IPS-NIHi7 (cell line): ENCODE measurements around the gene FILIP1.

Experiments used
- DNase-seq: peaks from one replicate; pipeline ENCODE4 v3.0.0; 2012; ENCODE audit warnings: mixed read lengths; ENCODE audit errors: extremely low spot score

FILIP1 gene, protein sequence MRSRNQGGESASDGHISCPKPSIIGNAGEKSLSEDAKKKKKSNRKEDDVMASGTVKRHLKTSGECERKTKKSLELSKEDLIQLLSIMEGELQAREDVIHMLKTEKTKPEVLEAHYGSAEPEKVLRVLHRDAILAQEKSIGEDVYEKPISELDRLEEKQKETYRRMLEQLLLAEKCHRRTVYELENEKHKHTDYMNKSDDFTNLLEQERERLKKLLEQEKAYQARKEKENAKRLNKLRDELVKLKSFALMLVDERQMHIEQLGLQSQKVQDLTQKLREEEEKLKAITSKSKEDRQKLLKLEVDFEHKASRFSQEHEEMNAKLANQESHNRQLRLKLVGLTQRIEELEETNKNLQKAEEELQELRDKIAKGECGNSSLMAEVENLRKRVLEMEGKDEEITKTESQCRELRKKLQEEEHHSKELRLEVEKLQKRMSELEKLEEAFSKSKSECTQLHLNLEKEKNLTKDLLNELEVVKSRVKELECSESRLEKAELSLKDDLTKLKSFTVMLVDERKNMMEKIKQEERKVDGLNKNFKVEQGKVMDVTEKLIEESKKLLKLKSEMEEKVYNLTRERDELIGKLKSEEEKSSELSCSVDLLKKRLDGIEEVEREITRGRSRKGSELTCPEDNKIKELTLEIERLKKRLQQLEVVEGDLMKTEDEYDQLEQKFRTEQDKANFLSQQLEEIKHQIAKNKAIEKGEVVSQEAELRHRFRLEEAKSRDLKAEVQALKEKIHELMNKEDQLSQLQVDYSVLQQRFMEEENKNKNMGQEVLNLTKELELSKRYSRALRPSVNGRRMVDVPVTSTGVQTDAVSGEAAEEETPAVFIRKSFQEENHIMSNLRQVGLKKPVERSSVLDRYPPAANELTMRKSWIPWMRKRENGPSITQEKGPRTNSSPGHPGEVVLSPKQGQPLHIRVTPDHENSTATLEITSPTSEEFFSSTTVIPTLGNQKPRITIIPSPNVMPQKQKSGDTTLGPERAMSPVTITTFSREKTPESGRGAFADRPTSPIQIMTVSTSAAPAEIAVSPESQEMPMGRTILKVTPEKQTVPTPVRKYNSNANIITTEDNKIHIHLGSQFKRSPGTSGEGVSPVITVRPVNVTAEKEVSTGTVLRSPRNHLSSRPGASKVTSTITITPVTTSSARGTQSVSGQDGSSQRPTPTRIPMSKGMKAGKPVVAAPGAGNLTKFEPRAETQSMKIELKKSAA (N-terminal part only)

GRCh38 chr6:75493400-75494064 is at the start of gene FILIP1:
Gene FILIP1 (minus strand): TSS chr6:75493800. CDS start chr6:75414972, 78,828 bp downstream.
- DNase-seq = peak; percentile 17

DNA sequence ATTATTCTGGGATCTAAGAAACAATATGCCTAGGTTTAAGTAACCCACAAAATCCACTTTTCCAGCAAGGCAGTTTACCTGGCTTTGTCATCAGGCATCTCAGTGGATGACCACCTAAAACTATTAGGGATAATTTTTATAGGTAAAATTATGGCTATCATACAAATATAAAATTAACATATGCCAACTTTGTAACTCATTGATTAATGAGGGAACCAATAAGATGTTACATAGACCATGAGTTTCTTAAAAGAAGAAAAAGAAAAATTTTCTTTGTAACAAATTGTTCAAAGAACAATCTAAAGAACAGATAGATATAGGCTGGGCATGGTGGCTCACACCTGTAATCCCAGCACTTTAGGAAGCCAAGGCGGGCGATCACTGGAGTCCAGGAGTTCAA is 49.7 kb upstream of the FILIP1 start:
- DNase-seq = no peak

DNA sequence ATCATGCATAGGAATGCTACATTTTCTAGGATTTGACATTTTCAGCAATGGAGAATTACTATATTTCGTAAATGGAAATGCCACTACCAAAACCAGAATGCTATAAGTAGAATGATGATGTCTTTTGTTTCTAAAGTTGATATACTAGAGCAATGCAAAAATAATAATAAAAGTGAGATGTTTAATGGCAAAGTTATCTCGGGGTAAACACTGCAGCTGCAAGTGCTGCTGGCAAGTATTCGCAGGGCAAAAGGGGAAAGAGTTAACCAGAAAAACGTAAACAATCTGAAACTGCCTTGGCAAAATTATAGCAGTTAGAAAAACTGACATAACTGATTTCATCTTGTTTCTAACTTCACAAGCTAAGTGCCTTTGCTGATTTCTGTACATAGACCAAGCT is 45.5 kb upstream of the FILIP1 start:
- no peak for DNase-seq

GRCh38 chr6:75532521-75532920 is 38.9 kb upstream of the FILIP1 start:
- no peak for DNase-seq

DNA sequence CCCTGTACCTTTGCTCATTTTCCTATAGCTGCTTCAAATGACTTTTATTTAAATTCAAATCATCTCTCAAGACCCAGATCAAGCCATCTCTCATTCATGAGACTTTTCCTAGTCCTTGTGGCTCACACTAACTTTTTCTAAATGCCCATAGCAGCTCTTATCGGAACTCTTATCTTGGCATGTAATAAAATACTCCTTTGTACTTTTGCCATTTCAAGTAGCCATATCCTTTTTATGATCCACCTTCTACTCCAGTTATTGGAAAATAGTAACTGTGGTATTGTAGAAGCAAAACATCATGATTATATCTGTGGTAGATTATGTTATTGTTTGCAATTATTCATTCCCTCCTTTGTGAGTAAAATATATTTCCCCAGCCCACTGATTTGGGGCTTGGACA is 37.6 kb upstream of the FILIP1 start:
- no peak for DNase-seq

- DNase-seq = no peak
Measured at GRCh38 chr6:75530696-75531095, 37.1 kb upstream of the FILIP1 start.

- no peak for DNase-seq
Measured at GRCh38 chr6:75528423-75528822, 34.8 kb upstream of the FILIP1 start.

DNA sequence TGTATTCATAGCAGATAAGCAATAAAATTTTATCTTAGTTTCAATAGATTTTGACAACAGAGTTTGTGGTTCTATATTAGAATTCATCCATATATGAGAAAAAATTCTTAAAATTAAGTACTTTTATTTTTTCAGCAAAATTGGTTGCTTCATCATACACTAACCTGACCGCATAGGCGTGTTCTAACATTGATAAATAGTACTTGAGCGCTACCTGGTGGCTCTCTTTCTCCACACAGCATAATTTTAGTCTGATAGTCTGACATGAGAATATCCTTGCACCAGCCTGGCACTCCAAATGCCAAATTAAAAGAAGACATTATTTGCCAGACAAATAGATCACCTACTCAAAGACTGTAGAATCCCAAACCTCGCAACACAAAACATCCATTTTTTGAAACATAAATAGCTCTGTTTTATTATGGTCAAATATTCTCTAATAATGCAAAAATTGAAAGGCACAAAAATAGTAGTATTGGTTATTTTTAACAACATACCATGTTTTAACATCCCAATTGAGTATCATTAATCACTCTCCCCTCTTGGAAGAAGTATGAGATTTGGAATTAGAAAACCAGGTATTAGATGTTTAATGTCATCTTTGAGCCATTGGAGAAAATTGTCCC is 33.0 kb upstream of the FILIP1 start:
- DNase-seq = peak; percentile 50

DNA sequence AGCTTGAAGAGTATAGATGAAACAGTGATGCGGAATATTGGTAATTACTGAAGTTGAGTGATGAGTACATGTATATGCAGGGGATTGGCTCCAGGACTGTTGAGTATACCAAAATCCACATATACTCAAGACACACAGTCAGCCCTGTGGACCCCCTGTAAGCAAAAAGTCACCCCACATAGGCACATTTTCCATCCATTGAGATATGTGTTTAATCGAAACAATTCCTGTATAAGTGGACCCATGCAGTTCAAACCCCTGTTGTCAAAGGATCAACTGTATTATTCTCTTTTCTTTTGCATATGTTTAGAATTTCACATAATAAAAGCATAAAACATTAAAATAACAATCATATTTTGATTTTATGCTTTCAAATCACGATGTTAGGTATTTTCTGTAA is 32.1 kb upstream of the FILIP1 start:
- DNase-seq = no peak

GRCh38 chr6:75524322-75524972 is 30.8 kb upstream of the FILIP1 start:
- no peak for DNase-seq

GRCh38 chr6:75516757-75517156 is 23.2 kb upstream of the FILIP1 start:
- DNase-seq = no peak

GRCh38 chr6:75512591-75512990 is 19.0 kb upstream of the FILIP1 start:
- DNase-seq = no peak

- no peak for DNase-seq
Measured at GRCh38 chr6:75505424-75505823, 11.8 kb upstream of the FILIP1 start.

DNA sequence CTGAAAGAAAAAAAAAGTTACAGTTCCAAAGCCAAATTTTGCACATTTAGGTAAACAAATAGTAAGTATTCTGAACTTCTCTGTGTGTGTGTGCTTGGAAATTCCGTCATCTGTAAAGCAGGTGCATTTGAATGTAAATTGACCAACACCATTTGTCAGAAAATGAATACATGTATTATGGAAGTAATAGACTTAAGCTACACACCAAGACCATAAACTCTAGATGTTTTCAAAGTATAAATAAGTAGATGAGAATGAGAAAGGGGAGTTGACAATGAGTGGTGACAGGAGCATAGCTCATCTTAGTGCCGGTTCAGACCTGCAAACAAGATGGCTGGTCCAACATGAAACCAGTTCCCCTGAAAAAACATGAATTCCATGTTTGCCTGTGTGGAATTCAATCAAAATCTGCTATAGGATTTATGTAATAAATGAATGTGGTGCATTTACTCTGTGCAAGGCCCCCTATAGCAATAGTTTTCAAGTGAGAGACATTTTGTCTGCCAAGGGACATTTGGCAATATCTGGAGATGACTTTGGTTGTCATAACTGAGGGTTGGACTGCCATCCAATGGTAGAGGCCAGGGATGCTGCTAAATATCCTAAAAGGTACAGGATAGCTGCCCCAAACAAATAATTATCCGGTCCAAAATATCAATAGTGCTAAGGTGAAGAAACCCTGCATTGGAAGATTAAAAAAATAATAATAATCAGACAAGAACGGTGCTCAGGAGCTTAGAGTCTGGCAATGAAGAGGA is 11.0 kb upstream of the FILIP1 start:
- no peak for DNase-seq

GRCh38 chr6:75503291-75503690 is 9.7 kb upstream of the FILIP1 start:
- no peak for DNase-seq

GRCh38 chr6:75502884-75503283 is 9.3 kb upstream of the FILIP1 start:
- no peak for DNase-seq

DNA sequence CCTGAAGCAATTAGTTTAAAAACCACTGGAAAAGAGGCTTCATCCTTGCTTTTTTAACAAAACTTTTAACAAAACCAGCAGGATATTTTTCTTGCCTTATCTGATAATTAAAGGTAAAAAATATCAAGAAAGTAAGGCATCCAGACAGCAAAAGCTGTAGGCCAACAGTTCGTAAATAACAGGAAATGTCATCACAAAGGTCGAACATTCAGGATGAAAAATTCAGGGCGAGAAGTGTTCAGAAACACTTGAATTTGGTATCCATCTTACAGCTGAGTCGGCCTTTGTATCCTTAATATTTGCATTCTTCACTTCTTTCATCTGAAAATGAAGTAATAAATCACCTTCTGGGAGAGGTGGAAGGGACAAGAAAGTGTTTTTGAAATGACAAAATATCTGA is 8.2 kb upstream of the FILIP1 start:
- no peak for DNase-seq

GRCh38 chr6:75499640-75500039 is 6.0 kb upstream of the FILIP1 start:
- DNase-seq = no peak

DNA sequence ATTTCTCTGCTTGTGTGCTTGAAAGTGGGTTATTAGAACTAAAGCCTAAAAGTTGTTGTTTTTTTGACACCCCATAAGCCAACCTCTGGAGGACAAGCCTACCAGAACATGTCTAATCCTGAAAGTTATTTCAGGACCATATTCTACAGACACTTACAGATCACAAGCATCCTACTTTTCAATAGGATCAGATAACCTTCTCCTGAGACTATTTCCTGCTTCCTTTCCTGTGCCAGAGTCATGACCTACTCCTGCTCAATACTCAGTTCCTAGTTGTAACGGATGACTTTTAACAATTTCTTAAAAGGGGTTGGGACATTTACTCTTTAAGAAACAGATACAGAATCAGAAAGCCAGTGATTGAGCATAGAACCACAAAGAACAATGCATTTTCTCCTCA is 5.3 kb upstream of the FILIP1 start:
- no peak for DNase-seq

GRCh38 chr6:75497994-75498393 is 4.4 kb upstream of the FILIP1 start:
- no peak for DNase-seq
